Keratinocyte (primary cell): Measurements from ENCODE around the gene KIN. TPM values are rescaled to one million over a fixed set of nuclear protein-coding genes. Genes with fewer than 3 reads are reported as not detected.

ENCODE experiments used
- DNase-seq: peaks from one replicate; pipeline ENCODE4 v3.0.0-alpha.2; 2011; ENCODE audit warnings: low read depth, missing footprints, low spot score
- FAIRE-seq: peaks from 2 replicates; lab custom pipeline; 2011; peaks lifted over from hg19 to GRCh38; lab: Jason Lieb, UNC
- H2AFZ ChIP-seq: 2 replicates; pipeline ENCODE4 v1.6.0; 2012; ENCODE audit warnings: low read length, control low read depth, inconsistent platforms; ENCODE audit not compliant: control insufficient read depth
- H3K27ac ChIP-seq: 2 replicates; pipeline ENCODE4 v1.5.1; 2011; ENCODE audit warnings: low read length; ENCODE audit not compliant: control insufficient read depth, insufficient read depth
- H3K27me3 ChIP-seq: 3 replicates; pipeline ENCODE4 v1.6.0; 2011; ENCODE audit warnings: low read length; ENCODE audit not compliant: control insufficient read depth, insufficient read depth; ENCODE audit errors: extremely low read depth
- H3K36me3 ChIP-seq, 2 experiments: 2 replicates in 1 of 2; 3 replicates in 1 of 2; pipeline ENCODE4 v1.5.1; 2011; ENCODE audit warnings: low read length in 2 of 2, mild to moderate bottlenecking in 1 of 2; ENCODE audit not compliant: control insufficient read depth in 2 of 2, insufficient read depth in 2 of 2; ENCODE audit errors: extremely low read depth in 1 of 2
- H3K4me1 ChIP-seq: 3 replicates; pipeline ENCODE4 v1.5.1; 2011; ENCODE audit warnings: low read length; ENCODE audit not compliant: control insufficient read depth, insufficient read depth; ENCODE audit errors: extremely low read depth
- H3K4me2 ChIP-seq: 3 replicates; pipeline ENCODE4 v1.6.0; 2011; ENCODE audit warnings: low read depth, low read length; ENCODE audit not compliant: control insufficient read depth, insufficient read depth; ENCODE audit errors: extremely low read depth
- H3K4me3 ChIP-seq, 3 experiments: fragments of 200-600 bp in 1 of 3; sonication (generic) in 1 of 3; 2 replicates in 2 of 3; 3 replicates in 1 of 3; pipeline ENCODE4 v1.5.1; 2011 to 2016; ENCODE audit warnings: low read length in 3 of 3, mild to moderate bottlenecking in 3 of 3, control low read depth in 2 of 3, inconsistent platforms in 1 of 3, low read depth in 1 of 3, mixed read lengths in 1 of 3, mixed run types in 1 of 3, moderate library complexity in 1 of 3; ENCODE audit not compliant: control insufficient read depth in 2 of 3, insufficient read depth in 2 of 3; ENCODE audit errors: extremely low read depth in 1 of 3
- H3K79me2 ChIP-seq: 2 replicates; pipeline ENCODE4 v1.6.0; 2012; ENCODE audit warnings: low read length; ENCODE audit not compliant: control insufficient read depth, insufficient read depth
- H3K9ac ChIP-seq: 3 replicates; pipeline ENCODE4 v1.6.0; 2011; ENCODE audit warnings: low read length; ENCODE audit not compliant: control insufficient read depth, insufficient read depth; ENCODE audit errors: extremely low read depth
- H3K9me1 ChIP-seq: 3 replicates; pipeline ENCODE4 v1.6.0; 2011; ENCODE audit warnings: low read length; ENCODE audit not compliant: control insufficient read depth, insufficient read depth; ENCODE audit errors: extremely low read depth
- H3K9me3 ChIP-seq: 2 replicates; pipeline ENCODE4 v1.5.1; 2012; ENCODE audit warnings: low read depth, low read length; ENCODE audit not compliant: control insufficient read depth
- H4K20me1 ChIP-seq: 3 replicates; pipeline ENCODE4 v1.6.0; 2011; ENCODE audit warnings: low read length; ENCODE audit not compliant: control insufficient read depth, insufficient read depth; ENCODE audit errors: extremely low read depth
- CTCF ChIP-seq, 3 experiments: IDR thresholded peaks in 1 of 3; conservative IDR thresholded peaks in 1 of 3; optimal IDR thresholded peaks in 1 of 3; 2 replicates in 2 of 3; 3 replicates in 1 of 3; pipeline versions ENCODE3 to v1.5.1; 2011; ENCODE audit warnings: low read length in 3 of 3, mild to moderate bottlenecking in 3 of 3, moderate library complexity in 2 of 3, control low read depth in 1 of 3, inconsistent platforms in 1 of 3; ENCODE audit not compliant: insufficient read depth in 2 of 3; ENCODE audit errors: extremely low read depth in 1 of 3
- EZH2 ChIP-seq: IDR thresholded peaks from one replicate; pipeline ENCODE4 v1.6.1; 2012; ENCODE audit warnings: inconsistent platforms, mild to moderate bottlenecking, low read length, moderate library complexity
- dilution Hi-C: fragments of 300-500 bp; cut with MboI; formaldehyde crosslinking; loops from one replicate; pipeline ENCODE4 v1.7.0; 2020; ENCODE audit warnings: low sequenced_read_pairs; ENCODE audit not compliant: extremely low pct_ligation_motif_present
- polyA plus RNA-seq, 5 experiments: library from polyadenylated mRNA; depleted of rRNA in 3 of 5; stranded (reverse) in 3 of 5; stranded (forward) in 1 of 5; unstranded in 1 of 5; fragments of >200 nt; gene quantifications; 1 replicate in 1 of 5; 2 replicates in 3 of 5; 3 replicates in 1 of 5; pipeline versions ENCODE4 v1.2.1 to v1.2.3, GENCODE V29; 2011 to 2012; ENCODE audit warnings: missing spikeins in 2 of 5, low read depth in 1 of 5, low replicate concordance in 1 of 5

Gene KIN
- polyA plus RNA-seq, 1 donor (not counting 4 experiments of a cell fraction or from before 2014, with no cell fraction given) = 15.1 TPM

GRCh38 chr10:7738536-7739407 lies 49.0 kb downstream of the KIN start:
- Histone ChIP-seq H3K9me1 (no peaks in the 10 kb centered on the region), H3K27ac (no peak overlapping the region), H3K4me3 (no peak overlapping the region), H2AFZ (no peak overlapping the region), H3K9ac (no peak overlapping the region), H3K27me3 (no peaks in the 10 kb centered on the region), H3K4me2 (no peak overlapping the region), H3K4me1 (no peaks in the 10 kb centered on the region), H4K20me1 (no peaks in the 10 kb centered on the region), H3K9me3 (no peaks in the 10 kb centered on the region), H3K79me2 (no peaks in the 10 kb centered on the region), H3K36me3 (no peaks in the 10 kb centered on the region)
- DNase-seq (no peak), FAIRE-seq (no peak)
- TF ChIP-seq EZH2 = no peak
- TF ChIP-seq CTCF (optimal IDR thresholded peaks at IDR 0.05 in 1 of 3, IDR thresholded peaks at IDR 0.05 in 1 of 3, conservative IDR thresholded peaks at IDR 0.05 in 1 of 3; ENCODE audit: extremely low read depth in 1 of 3, insufficient read depth in 2 of 3, low read length in 3 of 3) = no peak
- dilution Hi-C loops = no loop called here

DNA sequence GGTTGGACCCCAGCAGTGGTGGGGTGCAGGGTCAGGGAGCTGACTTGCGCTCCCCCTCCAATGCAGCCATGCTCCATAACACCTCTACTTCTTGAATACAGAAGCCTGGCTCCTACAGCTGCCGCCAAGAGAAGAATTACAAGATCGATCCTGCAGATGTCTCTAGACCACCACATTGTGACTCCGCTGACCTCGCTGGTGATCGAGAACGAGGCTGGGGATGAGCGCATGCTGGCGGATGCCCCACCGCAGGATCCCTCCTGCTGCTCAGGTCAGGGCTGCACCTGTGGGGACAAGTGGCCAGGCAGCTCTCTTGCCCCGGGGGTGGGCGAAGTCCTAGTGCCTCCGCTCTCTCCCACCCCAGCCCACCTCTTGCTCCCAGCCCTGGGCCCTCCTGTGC lies 53.0 kb downstream of the KIN start:
- Histone ChIP-seq H3K9me1 (no peaks in the 10 kb centered on the region), H3K4me3 (no peak overlapping the region), H3K9me3 (no peaks in the 10 kb centered on the region), H3K4me2 (no peak overlapping the region), H3K79me2 (no peaks in the 10 kb centered on the region), H3K4me1 (no peaks in the 10 kb centered on the region), H2AFZ (no peak overlapping the region), H3K36me3 (no peaks in the 10 kb centered on the region), H3K27me3 (no peaks in the 10 kb centered on the region), H3K27ac (no peak overlapping the region), H3K9ac (no peak overlapping the region), H4K20me1 (no peaks in the 10 kb centered on the region)
- dilution Hi-C loops = no loop called here
- no peak for TF ChIP-seq EZH2
- TF ChIP-seq CTCF (optimal IDR thresholded peaks at IDR 0.05 in 1 of 3, IDR thresholded peaks at IDR 0.05 in 1 of 3, conservative IDR thresholded peaks at IDR 0.05 in 1 of 3; ENCODE audit: extremely low read depth in 1 of 3, insufficient read depth in 2 of 3, low read length in 3 of 3) = no peak
- DNase-seq (no peak), FAIRE-seq (no peak)
